SK-N-SH (cell line): ENCODE results near the gene ORC5. TPM values are rescaled to one million over a fixed set of nuclear protein-coding genes. Genes with fewer than 3 reads are reported as not detected.

Experiments used
- CTCF ChIA-PET: fragments of 300-600, 350-600 bp; formaldehyde crosslinking; extraction: SDS; loops from one replicate; lab custom pipeline; 2021; lab: Yijun Ruan, JAX
- POLR2A ChIA-PET: fragments of 350-600 bp; sonication (Branson Sonifier 250); formaldehyde crosslinking; extraction: SDS; loops from one replicate; lab custom pipeline; 2020; ENCODE audit warnings: antibody characterized with exemption, inconsistent platforms; lab: Yijun Ruan, JAX
- DNase-seq: peaks from one replicate; pipeline ENCODE4 v3.0.0; 2012
- H2AFZ ChIP-seq: fragments of 200-600 bp; sonication (generic); 2 replicates; pipeline ENCODE4 v1.8.1; 2016; ENCODE audit warnings: antibody characterized with exemption, mild to moderate bottlenecking, low read depth
- H3F3A ChIP-seq: fragments of 200-600 bp; sonication (generic); replicated peaks from 2 replicates; pipeline ENCODE3; 2016; ENCODE audit warnings: antibody characterized with exemption, mild to moderate bottlenecking; ENCODE audit not compliant: insufficient read depth
- H3K27ac ChIP-seq, 2 experiments: fragments of 200-500 bp in 1 of 2; fragments of 200-600 bp in 1 of 2; sonication (Bioruptor generic) in 1 of 2; sonication (generic), shearing (Covaris generic) in 1 of 2; 2 replicates each; pipeline versions ENCODE4 v1.5.1 to v1.6.1; 2014 to 2016; ENCODE audit warnings: low read depth in 2 of 2, inconsistent platforms in 1 of 2, low read length in 1 of 2, mild to moderate bottlenecking in 1 of 2, mixed read lengths in 1 of 2
- H3K27me3 ChIP-seq: fragments of 200-600 bp; sonication (generic), shearing (Covaris generic); 2 replicates; pipeline ENCODE4 v1.6.1; 2016; ENCODE audit warnings: mixed run types; ENCODE audit not compliant: insufficient read depth
- H3K36me3 ChIP-seq, 2 experiments: fragments of 200-500 bp in 1 of 2; fragments of 200-600 bp in 1 of 2; sonication (Bioruptor generic) in 1 of 2; sonication (generic) in 1 of 2; replicated peaks in 1 of 2; 2 replicates each; pipeline versions ENCODE3 to v1.5.1; 2014 to 2016; ENCODE audit warnings: low read length in 1 of 2, mild to moderate bottlenecking in 1 of 2; ENCODE audit not compliant: insufficient read depth in 2 of 2, control insufficient read depth in 1 of 2
- H3K4me1 ChIP-seq, 2 experiments: fragments of 200-500 bp in 1 of 2; fragments of 200-600 bp in 1 of 2; sonication (Bioruptor generic) in 1 of 2; sonication (generic), shearing (Covaris generic) in 1 of 2; 2 replicates each; pipeline versions ENCODE4 v1.5.1 to v1.6.1; 2014 to 2016; ENCODE audit warnings: low read depth in 1 of 2, low read length in 1 of 2, mixed run types in 1 of 2; ENCODE audit not compliant: insufficient read depth in 2 of 2, control insufficient read depth in 1 of 2
- H3K4me2 ChIP-seq: fragments of 200-600 bp; sonication (generic), shearing (Covaris generic); 2 replicates; pipeline ENCODE4 v1.6.1; 2017; ENCODE audit warnings: mixed run types
- H3K4me3 ChIP-seq, 2 experiments: fragments of 200-500 bp in 1 of 2; fragments of 200-600 bp in 1 of 2; sonication (Bioruptor generic) in 1 of 2; sonication (generic), shearing (Covaris generic) in 1 of 2; 2 replicates each; pipeline versions ENCODE4 v1.5.1 to v1.8.1; 2014 to 2016; ENCODE audit warnings: low read depth in 2 of 2, inconsistent platforms in 1 of 2, low read length in 1 of 2, mild to moderate bottlenecking in 1 of 2, mixed read lengths in 1 of 2, moderate library complexity in 1 of 2
- H3K79me2 ChIP-seq: fragments of 200-600 bp; sonication (generic); 2 replicates; pipeline ENCODE4 v1.8.1; 2017; ENCODE audit warnings: mild to moderate bottlenecking; ENCODE audit not compliant: insufficient read depth
- H3K9ac ChIP-seq: fragments of 200-600 bp; sonication (generic); 2 replicates; pipeline ENCODE4 v1.6.1; 2017; ENCODE audit warnings: mixed run types
- H3K9me2 ChIP-seq: fragments of 200-600 bp; sonication (generic); 2 replicates; pipeline ENCODE4 v1.6.1; 2017; ENCODE audit warnings: mixed run types
- H3K9me3 ChIP-seq: fragments of 200-600 bp; sonication (generic); 2 replicates; pipeline ENCODE4 v1.6.1; 2017; ENCODE audit warnings: mixed run types, mild to moderate bottlenecking, moderate library complexity
- H4K20me1 ChIP-seq: fragments of 200-600 bp; sonication (generic); 2 replicates; pipeline ENCODE4 v1.6.1; 2017; ENCODE audit warnings: mild to moderate bottlenecking, mixed run types; ENCODE audit not compliant: insufficient read depth
- CHD2 ChIP-seq: fragments of 150-350 bp; IDR thresholded peaks from 2 replicates; pipeline ENCODE4 v1.6.1; 2018; ENCODE audit warnings: low read length; ENCODE audit not compliant: partially characterized antibody
- CTCF ChIP-seq: fragments of 200-600 bp; sonication (generic); IDR thresholded peaks from 2 replicates; pipeline ENCODE4 v1.6.1; 2017; ENCODE audit warnings: antibody characterized with exemption, mild to moderate bottlenecking, moderate library complexity
- EP300 ChIP-seq, 2 experiments: IDR thresholded peaks; 2 replicates each; pipeline versions ENCODE4 v1.4.0 to v1.6.1; 2012; ENCODE audit warnings: borderline replicate concordance in 1 of 2, low read depth in 1 of 2, low read length in 1 of 2
- EZH2phosphoT487 ChIP-seq: fragments of 200-600 bp; sonication (generic); IDR thresholded peaks from 2 replicates; pipeline ENCODE4 v1.6.1; 2017; ENCODE audit warnings: low read depth, mixed run types, mild to moderate bottlenecking, antibody characterized with exemption, moderate library complexity, borderline replicate concordance
- FOXM1 ChIP-seq: IDR thresholded peaks from 2 replicates; pipeline ENCODE4 v1.4.0; 2012; ENCODE audit warnings: low read depth, mild to moderate bottlenecking
- GATA2 ChIP-seq: sonication (generic); formaldehyde crosslinking; IDR thresholded peaks from 2 replicates; pipeline ENCODE4 v1.5.0; 2020; ENCODE audit warnings: mild to moderate bottlenecking, missing genetic modification reagents
- JUND ChIP-seq: IDR thresholded peaks from 2 replicates; pipeline ENCODE4 v1.4.0; 2012
- NRF1 ChIP-seq: IDR thresholded peaks from 2 replicates; pipeline ENCODE4 v1.6.1; 2012; ENCODE audit warnings: low read depth, mild to moderate bottlenecking, low read length
- RAD21 ChIP-seq: IDR thresholded peaks from 2 replicates; pipeline ENCODE4 v1.6.1; 2012; ENCODE audit warnings: mild to moderate bottlenecking, low read length
- SIN3A ChIP-seq: IDR thresholded peaks from 2 replicates; pipeline ENCODE4 v1.6.1; 2012; ENCODE audit warnings: low read depth, mild to moderate bottlenecking, low read length, moderate library complexity, borderline replicate concordance
- YY1 ChIP-seq: IDR thresholded peaks from 2 replicates; pipeline ENCODE4 v1.4.0; 2012; ENCODE audit warnings: low read depth, mild to moderate bottlenecking
- ZBTB33 ChIP-seq: IDR thresholded peaks from 2 replicates; pipeline ENCODE4 v1.4.0; 2012; ENCODE audit warnings: low read depth, borderline replicate concordance
- WGBS: methylation state at CpG from one replicate; pipeline ENCODE4 v1.1.6; 2017; ENCODE audit warnings: low lambda C conversion rate; 5-methylcytosine and 5-hydroxymethylcytosine counted together
- polyA plus RNA-seq, 3 experiments: library from polyadenylated mRNA; depleted of rRNA; stranded (reverse); fragments of >200 nt; gene quantifications; 2 replicates each; pipeline ENCODE4 v1.2.3, GENCODE V29; 2012
- TF ChIP-seq, protein P1 (sequence below): IDR thresholded peaks from 2 replicates; pipeline ENCODE4 v1.6.1; 2012; ENCODE audit warnings: mild to moderate bottlenecking, low read depth, low read length, moderate library complexity

The ORC5 gene
- polyA plus RNA-seq, 1 of the 3 experiments (the other 2 are of a cell fraction), result 4.7 TPM

DNA sequence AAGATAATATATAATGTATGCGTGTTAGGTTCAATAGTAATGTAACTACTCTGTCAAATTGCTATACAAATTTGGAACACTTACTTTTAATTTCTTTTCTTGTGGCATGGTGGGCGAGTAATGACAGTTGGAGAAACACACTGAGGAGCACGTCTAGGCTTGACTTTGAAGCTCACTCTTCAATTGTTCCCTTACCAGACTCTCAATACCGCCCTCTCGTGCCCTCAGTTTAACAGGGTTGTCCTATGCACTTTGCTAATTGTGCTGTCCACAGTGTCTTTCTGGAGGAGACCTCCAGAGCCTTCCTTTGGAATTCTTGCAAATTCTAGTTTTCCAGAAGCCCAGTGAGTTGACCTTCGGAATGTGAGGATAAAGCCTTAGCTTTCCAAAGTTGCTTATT, 111.1 kb downstream of the ORC5 start (continued):
- TF ChIP-seq, protein P1, sequence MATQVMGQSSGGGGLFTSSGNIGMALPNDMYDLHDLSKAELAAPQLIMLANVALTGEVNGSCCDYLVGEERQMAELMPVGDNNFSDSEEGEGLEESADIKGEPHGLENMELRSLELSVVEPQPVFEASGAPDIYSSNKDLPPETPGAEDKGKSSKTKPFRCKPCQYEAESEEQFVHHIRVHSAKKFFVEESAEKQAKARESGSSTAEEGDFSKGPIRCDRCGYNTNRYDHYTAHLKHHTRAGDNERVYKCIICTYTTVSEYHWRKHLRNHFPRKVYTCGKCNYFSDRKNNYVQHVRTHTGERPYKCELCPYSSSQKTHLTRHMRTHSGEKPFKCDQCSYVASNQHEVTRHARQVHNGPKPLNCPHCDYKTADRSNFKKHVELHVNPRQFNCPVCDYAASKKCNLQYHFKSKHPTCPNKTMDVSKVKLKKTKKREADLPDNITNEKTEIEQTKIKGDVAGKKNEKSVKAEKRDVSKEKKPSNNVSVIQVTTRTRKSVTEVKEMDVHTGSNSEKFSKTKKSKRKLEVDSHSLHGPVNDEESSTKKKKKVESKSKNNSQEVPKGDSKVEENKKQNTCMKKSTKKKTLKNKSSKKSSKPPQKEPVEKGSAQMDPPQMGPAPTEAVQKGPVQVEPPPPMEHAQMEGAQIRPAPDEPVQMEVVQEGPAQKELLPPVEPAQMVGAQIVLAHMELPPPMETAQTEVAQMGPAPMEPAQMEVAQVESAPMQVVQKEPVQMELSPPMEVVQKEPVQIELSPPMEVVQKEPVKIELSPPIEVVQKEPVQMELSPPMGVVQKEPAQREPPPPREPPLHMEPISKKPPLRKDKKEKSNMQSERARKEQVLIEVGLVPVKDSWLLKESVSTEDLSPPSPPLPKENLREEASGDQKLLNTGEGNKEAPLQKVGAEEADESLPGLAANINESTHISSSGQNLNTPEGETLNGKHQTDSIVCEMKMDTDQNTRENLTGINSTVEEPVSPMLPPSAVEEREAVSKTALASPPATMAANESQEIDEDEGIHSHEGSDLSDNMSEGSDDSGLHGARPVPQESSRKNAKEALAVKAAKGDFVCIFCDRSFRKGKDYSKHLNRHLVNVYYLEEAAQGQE, result no peak
- TF ChIP-seq FOXM1 (no peak), NRF1 (no peak), GATA2 (CRISPR knock-in tag) (no peak), EZH2phosphoT487 (no peak), CTCF (peak; percentile 35), ZBTB33 (no peak), EP300 (IDR thresholded peaks at IDR 0.05; ENCODE audit: borderline replicate concordance in 1 of 2, low read depth in 1 of 2, low read length in 1 of 2) (no peak), RAD21 (0 out of 2 replicates have a peak, but pooled peaks have one; percentile 12), SIN3A (no peak), YY1 (no peak)

GRCh38 chr7:104093127-104093526, 114.7 kb downstream of the ORC5 start:
- WGBS, result 35% methylated on average over 6 of the region's 6 CpGs
- ChIA-PET POLR2A (no interaction called here), CTCF (no interaction called here)
- no peak overlapping the region for H3K4me3 ChIP-seq
- H3K9me2 ChIP-seq, result no peaks in the 10 kb centered on the region
- no peak for TF ChIP-seq JUND
- no peak for TF ChIP-seq CHD2
- no peak overlapping the region for H2AFZ ChIP-seq
- H3K27me3 ChIP-seq, result 0 out of 2 replicates have a peak, but pooled peaks cover 5% of the 10 kb centered on the region
- H3K9ac ChIP-seq, result no peak overlapping the region
- no peaks in the 10 kb centered on the region for H3F3A ChIP-seq
- no peak overlapping the region for H3K4me2 ChIP-seq
- H3K27ac ChIP-seq, result no peak overlapping the region
- no peaks in the 10 kb centered on the region for H3K79me2 ChIP-seq
- no peaks in the 10 kb centered on the region for H3K36me3 ChIP-seq
- peaks cover 0 to 3% of the 10 kb centered on the region in 2 experiments; a peak in 1 of 4 replicates for H3K4me1 ChIP-seq
- DNase-seq, result no peak
- H4K20me1 ChIP-seq, result no peaks in the 10 kb centered on the region
- no peaks in the 10 kb centered on the region for H3K9me3 ChIP-seq
